Stimulated activated CD8-positive, alpha-beta memory T cell treated with anti-CD3 and anti-CD28 coated beads, Interleukin-2, amount 100 ng/mL, for 48 hours (primary cell): ENCODE results near the gene IVL.
A peak's percentile ranks its signal among the peaks of the same experiment; 100 is the strongest.

Experiments used
- DNase-seq, 2 donors: peaks; one replicate each; pipeline ENCODE4 v3.0.0-alpha.2; 2020; ENCODE audit warnings: low read depth in 2 of 2

Gene IVL

GRCh38 chr1:152907686-152908601 is at the start of gene IVL:
Gene IVL (plus strand): TSS chr1:152908546. CDS start chr1:152909798, 1,252 bp downstream.
- DNase-seq, result no peak

GRCh38 chr1:152859696-152860095 is 48.6 kb upstream of the IVL start, which contains the start of gene LCE7A:
Gene LCE7A (plus strand): TSS chr1:152859996. CDS start chr1:152860698, 702 bp downstream.
- no peak for DNase-seq

- DNase-seq, result no peak
Measured at GRCh38 chr1:152860129-152860528, 48.2 kb upstream of the IVL start.

GRCh38 chr1:152861374-152861773 is 47.0 kb upstream of the IVL start:
- no peak for DNase-seq

- DNase-seq, result no peak
Measured at GRCh38 chr1:152864443-152864842, 43.9 kb upstream of the IVL start.

- DNase-seq, result no peak
Measured at GRCh38 chr1:152866321-152866720, 42.0 kb upstream of the IVL start.

GRCh38 chr1:152869808-152870419 is 38.4 kb upstream of the IVL start:
- DNase-seq, result peak; percentile 28 to 41

- no peak for DNase-seq
Measured at GRCh38 chr1:152870831-152871730, 37.3 kb upstream of the IVL start.

GRCh38 chr1:152871731-152872126 is 36.6 kb upstream of the IVL start:
- no peak for DNase-seq

- no peak for DNase-seq
Measured at GRCh38 chr1:152873495-152873894, 34.9 kb upstream of the IVL start.

- DNase-seq, result no peak
Measured at GRCh38 chr1:152876827-152877226, 31.5 kb upstream of the IVL start.

- DNase-seq, result peak; percentile 23 to 30
Measured at GRCh38 chr1:152878042-152878441, 30.3 kb upstream of the IVL start, which contains the start of gene SMCP. Gene SMCP (plus strand): TSS chr1:152878322. CDS start chr1:152884423, 6,101 bp downstream.

GRCh38 chr1:152879559-152880198 is 28.7 kb upstream of the IVL start:
- no peak for DNase-seq

- DNase-seq, result no peak
Measured at GRCh38 chr1:152880316-152880715, 28.0 kb upstream of the IVL start.

- DNase-seq, result no peak
Measured at GRCh38 chr1:152880907-152881306, 27.4 kb upstream of the IVL start.

- no peak for DNase-seq
Measured at GRCh38 chr1:152884085-152884484, 24.3 kb upstream of the IVL start.

- DNase-seq, result no peak
Measured at GRCh38 chr1:152884506-152884905, 23.8 kb upstream of the IVL start.

GRCh38 chr1:152884966-152885624 is 23.3 kb upstream of the IVL start:
- no peak for DNase-seq

- DNase-seq, result no peak
Measured at GRCh38 chr1:152886085-152886484, 22.3 kb upstream of the IVL start.

GRCh38 chr1:152886758-152887409 is 21.5 kb upstream of the IVL start:
- DNase-seq, result no peak
